ENCODE results near the gene LYRM4. TPM values are rescaled to one million over a fixed set of nuclear protein-coding genes. Genes with fewer than 3 reads are reported as not detected.

The LYRM4 gene
- total and polyA plus RNA-seq, 2 experiments from 2014 or later = 51.0 to 62.0 TPM

GRCh38 chr6:5167501-5167900, 93.2 kb downstream of the LYRM4 start (continued):
- TF ChIP-seq REST (IDR thresholded peaks at IDR 0.05; ENCODE audit: unreplicated experiment) = no peak
- TF ChIP-seq ZNF331 (CRISPR knock-in tag; IDR thresholded peaks at IDR 0.05; ENCODE audit: low read depth) = no peak
- no peak for TF ChIP-seq EZH2phosphoT487 (IDR thresholded peaks at IDR 0.05; ENCODE audit: unreplicated experiment)
- TF ChIP-seq CTCF (conservative IDR thresholded peaks at IDR 0.05; ENCODE audit: low read depth in 2 of 2) = no peak
- TF ChIP-seq JUNB (IDR thresholded peaks at IDR 0.05; ENCODE audit: unreplicated experiment) = no peak

- Histone ChIP-seq H3K79me2 (replicated peaks; ENCODE audit: insufficient read depth) (no peaks in the 10 kb centered on the region; the same call in 1 of the 2 replicates), H3K4me1 (ENCODE audit: insufficient read depth) (no peaks in the 10 kb centered on the region), H4K20me1 (replicated peaks; ENCODE audit: insufficient read depth) (peaks cover 3% of the 10 kb centered on the region), H3K4me2 (no peak overlapping the region), H2AFZ (no peak overlapping the region), H3K4me3 (no peak overlapping the region), H3K27me3 (ENCODE audit: insufficient read depth) (no peaks in the 10 kb centered on the region), H3K9me2 (ENCODE audit: insufficient read depth) (no peaks in the 10 kb centered on the region), H3F3A (replicated peaks; ENCODE audit: low read depth) (no peaks in the 10 kb centered on the region), H3K27ac (ENCODE audit: low read depth) (no peak overlapping the region), H3K36me3 (ENCODE audit: insufficient read depth) (no peaks in the 10 kb centered on the region)
- Mint-ChIP-seq H3K36me3 (ENCODE audit: low read depth) (no peaks in the 10 kb centered on the region), H3K27me3 (ENCODE audit: insufficient read depth, low read depth, poor library complexity) (no peaks in the 10 kb centered on the region), H3K27ac (no peak overlapping the region), H3K4me3 (no peak overlapping the region), H3K4me1 (peaks cover 6% of the 10 kb centered on the region), H3K9me3 (no peaks in the 10 kb centered on the region)
- DNase-seq (ENCODE audit: low spot score) (no peak), ATAC-seq (no peak)
- no peak for TF ChIP-seq EZH2phosphoT487 (IDR thresholded peaks at IDR 0.05; ENCODE audit: unreplicated experiment)
- no peak for TF ChIP-seq CTCF (conservative IDR thresholded peaks at IDR 0.05; ENCODE audit: low read depth in 2 of 2)
- no peak for TF ChIP-seq JUNB (IDR thresholded peaks at IDR 0.05; ENCODE audit: unreplicated experiment)
- TF ChIP-seq ZNF114 (CRISPR knock-in tag; IDR thresholded peaks at IDR 0.05) = no peak
- no peak for TF ChIP-seq ZNF331 (CRISPR knock-in tag; IDR thresholded peaks at IDR 0.05; ENCODE audit: low read depth)
- no peak for TF ChIP-seq EZH2 (IDR thresholded peaks at IDR 0.05; ENCODE audit: low read depth, unreplicated experiment)
- no peak for TF ChIP-seq POLR2AphosphoS5 (IDR thresholded peaks at IDR 0.05; ENCODE audit: low read depth)
- no peak for TF ChIP-seq NANOG (IDR thresholded peaks at IDR 0.05; ENCODE audit: borderline replicate concordance)
- no peak for TF ChIP-seq REST (IDR thresholded peaks at IDR 0.05; ENCODE audit: unreplicated experiment)
- no peak for TF ChIP-seq STAT1 (IDR thresholded peaks at IDR 0.05; ENCODE audit: unreplicated experiment)
These were observed 96.7 kb downstream of the LYRM4 start for GRCh38 chr6:5164092-5164491.
